DND-41 (cell line): ENCODE measurements around the gene TTLL6.

Experiments used
- EZH2 ChIP-seq: IDR thresholded peaks from 3 replicates; pipeline ENCODE4 v1.6.1; 2012; ENCODE audit warnings: borderline replicate concordance, low read depth, mild to moderate bottlenecking, moderate library complexity, low read length, inconsistent platforms; ENCODE audit not compliant: severe bottlenecking
- TF ChIP-seq, protein P1 (sequence below): IDR thresholded peaks from 2 replicates; pipeline ENCODE4 v1.5.1; 2012; ENCODE audit warnings: borderline replicate concordance, low read length, moderate library complexity, mild to moderate bottlenecking; ENCODE audit not compliant: poor library complexity, severe bottlenecking; ENCODE audit errors: extremely low read depth

GRCh38 chr17:48722915-48723422 lies 94.1 kb downstream of the TTLL6 start, which contains the start of gene PRAC2:
- TF ChIP-seq, protein P1, sequence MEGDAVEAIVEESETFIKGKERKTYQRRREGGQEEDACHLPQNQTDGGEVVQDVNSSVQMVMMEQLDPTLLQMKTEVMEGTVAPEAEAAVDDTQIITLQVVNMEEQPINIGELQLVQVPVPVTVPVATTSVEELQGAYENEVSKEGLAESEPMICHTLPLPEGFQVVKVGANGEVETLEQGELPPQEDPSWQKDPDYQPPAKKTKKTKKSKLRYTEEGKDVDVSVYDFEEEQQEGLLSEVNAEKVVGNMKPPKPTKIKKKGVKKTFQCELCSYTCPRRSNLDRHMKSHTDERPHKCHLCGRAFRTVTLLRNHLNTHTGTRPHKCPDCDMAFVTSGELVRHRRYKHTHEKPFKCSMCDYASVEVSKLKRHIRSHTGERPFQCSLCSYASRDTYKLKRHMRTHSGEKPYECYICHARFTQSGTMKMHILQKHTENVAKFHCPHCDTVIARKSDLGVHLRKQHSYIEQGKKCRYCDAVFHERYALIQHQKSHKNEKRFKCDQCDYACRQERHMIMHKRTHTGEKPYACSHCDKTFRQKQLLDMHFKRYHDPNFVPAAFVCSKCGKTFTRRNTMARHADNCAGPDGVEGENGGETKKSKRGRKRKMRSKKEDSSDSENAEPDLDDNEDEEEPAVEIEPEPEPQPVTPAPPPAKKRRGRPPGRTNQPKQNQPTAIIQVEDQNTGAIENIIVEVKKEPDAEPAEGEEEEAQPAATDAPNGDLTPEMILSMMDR = no peak
- no peak for TF ChIP-seq EZH2
